Activated CD4-positive, alpha-beta T cell treated with anti-CD3 and anti-CD28 coated beads, Interleukin-2, amount 50 U/mL, for 1 hour (primary cell): ENCODE data around the gene ARL8A.
"Not testable (repeated sequence)": the region's sequence is repeated elsewhere in the genome, so short reads cannot be mapped to it uniquely, and the experiment has no call there.

Experiments used
- DNase-seq: peaks from one replicate; pipeline ENCODE4 v3.0.0-alpha.2; 2020

The ARL8A gene

GRCh38 chr1:202133001-202133400 is 11.5 kb downstream of the ARL8A start:
- DNase-seq = no peak

- DNase-seq = no peak
Measured at GRCh38 chr1:202131956-202132821, 12.3 kb downstream of the ARL8A start.

- DNase-seq = no peak
Measured at GRCh38 chr1:202130816-202131522, 13.6 kb downstream of the ARL8A start.

GRCh38 chr1:202130297-202130721 is 14.2 kb downstream of the ARL8A start:
- no peak for DNase-seq

- no peak for DNase-seq
Measured at GRCh38 chr1:202129453-202130296, 14.9 kb downstream of the ARL8A start.

GRCh38 chr1:202127836-202128622 is 16.5 kb downstream of the ARL8A start:
- DNase-seq = no peak

GRCh38 chr1:202127061-202127460 is 17.5 kb downstream of the ARL8A start:
- DNase-seq = no peak

- DNase-seq = no peak
Measured at GRCh38 chr1:202126426-202126825, 18.1 kb downstream of the ARL8A start.

GRCh38 chr1:202125611-202126010 is 18.9 kb downstream of the ARL8A start:
- DNase-seq = no peak

GRCh38 chr1:202124142-202124541 is 20.4 kb downstream of the ARL8A start:
- DNase-seq = no peak

GRCh38 chr1:202123336-202123813 is 21.2 kb downstream of the ARL8A start:
- no peak for DNase-seq

- no peak for DNase-seq
Measured at GRCh38 chr1:202122639-202123335, 21.8 kb downstream of the ARL8A start, which contains the start of gene GPR37L1. Gene GPR37L1, plus strand, starts transcription at chr1:202122917. Its CDS starts 47 bp downstream, at chr1:202122964.

- no peak for DNase-seq
Measured at GRCh38 chr1:202121006-202121405, 23.5 kb downstream of the ARL8A start.

GRCh38 chr1:202117898-202118371 is 26.6 kb downstream of the ARL8A start:
- no peak for DNase-seq

- no peak for DNase-seq
Measured at GRCh38 chr1:202116287-202116686, 28.2 kb downstream of the ARL8A start.

- no peak for DNase-seq
Measured at GRCh38 chr1:202113690-202114300, 30.7 kb downstream of the ARL8A start.

- DNase-seq = no peak
Measured at GRCh38 chr1:202112859-202113689, 31.5 kb downstream of the ARL8A start.

GRCh38 chr1:202111589-202111988 is 32.9 kb downstream of the ARL8A start:
- DNase-seq = not testable (repeated sequence)

- no peak for DNase-seq
Measured at GRCh38 chr1:202110977-202111376, 33.6 kb downstream of the ARL8A start.
